Spleen (tissue), 7 donors: Measurements from ENCODE around the gene IQCE.

Source experiments
- POLR2AphosphoS5 ChIP-seq, 3 donors: sonication (generic); formaldehyde crosslinking; IDR thresholded peaks; one replicate each; pipeline ENCODE4 v1.5.1; 2017; ENCODE audit warnings: antibody characterized with exemption in 3 of 3
- TF ChIP-seq, protein P1 (sequence below), 11 experiments: fragments of 200-600 bp in 7 of 11; fragments of 450-650 bp in 4 of 11; sonication (generic) in 4 of 11; IDR thresholded peaks in 8 of 11; conservative IDR thresholded peaks in 3 of 11; 1 replicate in 7 of 11; 2 replicates in 4 of 11; pipeline versions ENCODE4 v1.4.0 to v1.8.0; 2016 to 2021; ENCODE audit warnings: antibody characterized with exemption in 11 of 11, inconsistent platforms in 4 of 11, mild to moderate bottlenecking in 1 of 11
- donor health status: DM: no; HTN: no; CAD: no; lungs with moderate emphysema.
- donor health status: DM: no; HTN: no; CAD: no.
- donor health status: DM: no; HTN: no; CAD: no.

DNA sequence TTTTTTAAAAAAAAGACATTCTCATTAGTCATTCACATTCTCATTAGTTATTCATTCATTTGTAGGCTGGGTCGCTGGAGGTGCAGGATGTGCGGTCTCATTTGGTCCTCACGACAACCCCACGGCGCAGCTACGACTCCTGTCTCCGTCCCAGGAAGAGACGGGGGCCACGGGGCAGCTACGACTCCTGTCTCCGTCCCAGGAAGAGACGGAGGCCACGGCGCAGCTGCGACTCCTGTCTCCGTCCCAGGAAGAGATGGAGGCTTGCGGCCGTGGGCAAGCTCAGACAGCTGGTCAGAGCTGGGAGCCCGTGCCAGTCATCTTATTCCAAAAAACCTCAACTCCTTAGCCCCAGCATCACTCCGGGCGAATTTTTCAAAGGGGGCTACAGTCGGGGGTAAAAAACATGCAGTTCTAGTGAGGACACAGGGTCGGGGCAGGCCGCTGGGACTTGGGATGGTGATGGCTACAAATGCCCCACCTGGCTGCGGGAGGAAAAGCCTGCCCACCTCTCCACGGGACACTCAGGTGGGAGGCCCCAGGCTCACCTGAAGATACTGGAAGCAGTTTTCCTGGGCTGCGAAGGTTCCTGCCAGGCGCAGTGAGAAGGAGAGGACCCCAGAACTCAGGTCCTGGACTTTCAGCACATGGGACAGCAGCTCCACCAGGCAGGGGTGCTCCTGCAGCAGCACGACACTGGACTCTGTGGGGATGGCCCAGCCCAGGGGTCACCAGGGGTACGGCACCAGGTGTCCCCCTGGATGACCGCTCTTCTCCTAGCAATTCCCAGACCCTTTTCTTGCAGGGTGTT is 11.8 kb upstream of the IQCE start:
- TF ChIP-seq, protein P1, sequence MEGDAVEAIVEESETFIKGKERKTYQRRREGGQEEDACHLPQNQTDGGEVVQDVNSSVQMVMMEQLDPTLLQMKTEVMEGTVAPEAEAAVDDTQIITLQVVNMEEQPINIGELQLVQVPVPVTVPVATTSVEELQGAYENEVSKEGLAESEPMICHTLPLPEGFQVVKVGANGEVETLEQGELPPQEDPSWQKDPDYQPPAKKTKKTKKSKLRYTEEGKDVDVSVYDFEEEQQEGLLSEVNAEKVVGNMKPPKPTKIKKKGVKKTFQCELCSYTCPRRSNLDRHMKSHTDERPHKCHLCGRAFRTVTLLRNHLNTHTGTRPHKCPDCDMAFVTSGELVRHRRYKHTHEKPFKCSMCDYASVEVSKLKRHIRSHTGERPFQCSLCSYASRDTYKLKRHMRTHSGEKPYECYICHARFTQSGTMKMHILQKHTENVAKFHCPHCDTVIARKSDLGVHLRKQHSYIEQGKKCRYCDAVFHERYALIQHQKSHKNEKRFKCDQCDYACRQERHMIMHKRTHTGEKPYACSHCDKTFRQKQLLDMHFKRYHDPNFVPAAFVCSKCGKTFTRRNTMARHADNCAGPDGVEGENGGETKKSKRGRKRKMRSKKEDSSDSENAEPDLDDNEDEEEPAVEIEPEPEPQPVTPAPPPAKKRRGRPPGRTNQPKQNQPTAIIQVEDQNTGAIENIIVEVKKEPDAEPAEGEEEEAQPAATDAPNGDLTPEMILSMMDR (IDR thresholded peaks at IDR 0.05 in 8 of 11, conservative IDR thresholded peaks at IDR 0.05 in 3 of 11): no peak
- no peak for TF ChIP-seq POLR2AphosphoS5 (IDR thresholded peaks at IDR 0.05)
